ENCODE results near the gene NEK1.

- TF ChIP-seq EZH2phosphoT487 (IDR thresholded peaks at IDR 0.05; ENCODE audit: borderline replicate concordance) (no peak), CTCF (conservative IDR thresholded peaks at IDR 0.05; ENCODE audit: low read length) (no peak)
Measured at GRCh38 chr4:169658975-169659715, 46.8 kb upstream of the NEK1 start.

All from Loucy (cell line).